WTC11 (cell line): Measurements from ENCODE around the gene CTTN.

ENCODE experiments used
- CTCF ChIP-seq: fragments of 200-600 bp; IDR thresholded peaks from 2 replicates; pipeline ENCODE4 v1.8.0; 2022; ENCODE audit warnings: antibody characterized with exemption
- ESRRA ChIP-seq: sonication (generic); formaldehyde crosslinking; IDR thresholded peaks from 2 replicates; pipeline ENCODE4 v1.8.1; 2022; ENCODE audit warnings: mild to moderate bottlenecking, missing genetic modification reagents, borderline replicate concordance

- TF ChIP-seq ESRRA (CRISPR knock-in tag): no peak
- TF ChIP-seq CTCF: no peak
Measured at GRCh38 chr11:70431611-70432010, 33.3 kb downstream of the CTTN start.
